Smooth muscle cell (in vitro differentiated cells): Measurements from ENCODE around the gene OR2F1. TPM values are rescaled to one million over a fixed set of nuclear protein-coding genes. Genes with fewer than 3 reads are reported as not detected.

Source experiments
- DNase-seq: peaks from one replicate; lab custom pipeline; 2025; ENCODE audit not compliant: unreplicated experiment; lab: John Stamatoyannopoulos, UW
- H2AFZ ChIP-seq: fragments of 200-600 bp; sonication (generic); 2 replicates; pipeline ENCODE4 v1.6.0; 2016; ENCODE audit warnings: antibody characterized with exemption, low read depth, mild to moderate bottlenecking
- H3F3A ChIP-seq: fragments of 200-600 bp; sonication (generic); 2 replicates; pipeline ENCODE4 v1.6.0; 2017; ENCODE audit warnings: antibody characterized with exemption, low read depth
- H3K27ac ChIP-seq: fragments of 200-600 bp; sonication (generic); 2 replicates; pipeline ENCODE4 v1.5.1; 2016; ENCODE audit warnings: low read depth, mild to moderate bottlenecking
- H3K27me3 ChIP-seq: fragments of 200-600 bp; sonication (generic); 2 replicates; pipeline ENCODE4 v1.6.1; 2016; ENCODE audit warnings: low read depth, mild to moderate bottlenecking
- H3K36me3 ChIP-seq: fragments of 200-600 bp; sonication (generic); 2 replicates; pipeline ENCODE4 v1.5.1; 2016; ENCODE audit warnings: low read depth
- H3K4me1 ChIP-seq: fragments of 200-600 bp; sonication (generic); 2 replicates; pipeline ENCODE4 v1.5.1; 2016; ENCODE audit warnings: low read depth
- H3K4me2 ChIP-seq: fragments of 200-600 bp; sonication (generic); 2 replicates; pipeline ENCODE4 v1.6.0; 2016; ENCODE audit warnings: mild to moderate bottlenecking
- H3K4me3 ChIP-seq: fragments of 200-600 bp; sonication (generic); 2 replicates; pipeline ENCODE4 v1.5.1; 2016; ENCODE audit warnings: mild to moderate bottlenecking
- H3K79me2 ChIP-seq: fragments of 200-600 bp; sonication (generic); 2 replicates; pipeline ENCODE4 v1.6.0; 2016; ENCODE audit warnings: low read depth, mild to moderate bottlenecking
- H3K9ac ChIP-seq: fragments of 200-600 bp; sonication (generic); 2 replicates; pipeline ENCODE4 v1.6.0; 2016; ENCODE audit warnings: low read depth
- H3K9me3 ChIP-seq: fragments of 200-600 bp; sonication (generic); replicated peaks from 2 replicates; pipeline ENCODE4 v1.5.1; 2016; ENCODE audit warnings: low read depth
- H4K20me1 ChIP-seq: fragments of 200-600 bp; sonication (generic); 2 replicates; pipeline ENCODE4 v1.6.0; 2016; ENCODE audit warnings: low read depth
- CTCF ChIP-seq: fragments of 200-600 bp; sonication (generic); IDR thresholded peaks from 2 replicates; pipeline ENCODE4 v1.5.1; 2017; ENCODE audit warnings: borderline replicate concordance, mild to moderate bottlenecking, antibody characterized with exemption; ENCODE audit not compliant: insufficient read depth, poor library complexity, severe bottlenecking
- WGBS: methylation state at CpG from one replicate; pipeline ENCODE4 v1.1.7; 2016; ENCODE audit warnings: low lambda C conversion rate; 5-methylcytosine and 5-hydroxymethylcytosine counted together
- polyA plus RNA-seq: library from polyadenylated mRNA; unstranded; fragments of >200 nt; fragmentation: Nextera tagmentation; extraction: Ambion mirVana; gene quantifications from 2 replicates; pipeline ENCODE4 v1.2.1, GENCODE V29; 2016
- total RNA-seq: library from RNA; depleted of rRNA; stranded (reverse); fragments of >200 nt; gene quantifications from 2 replicates; pipeline ENCODE4 v1.2.3, GENCODE V29; 2014

OR2F1 gene
- total and polyA plus RNA-seq, 2 experiments from 2014 or later, result not detected

- no peaks in the 10 kb centered on the region for H3F3A ChIP-seq
- H3K9me3 ChIP-seq, result peaks cover 5% of the 10 kb centered on the region
- no peaks in the 10 kb centered on the region for H3K36me3 ChIP-seq
- no peak overlapping the region for H3K27ac ChIP-seq
- no peak for DNase-seq
- H3K27me3 ChIP-seq, result no peaks in the 10 kb centered on the region
- no peak overlapping the region for H3K4me3 ChIP-seq
- no peak for TF ChIP-seq CTCF
- no peaks in the 10 kb centered on the region for H4K20me1 ChIP-seq
- no peak overlapping the region for H3K9ac ChIP-seq
- H3K79me2 ChIP-seq, result no peaks in the 10 kb centered on the region
- H2AFZ ChIP-seq, result peak overlapping the region; percentile 41
- no peaks in the 10 kb centered on the region for H3K4me1 ChIP-seq
- H3K4me2 ChIP-seq, result no peak overlapping the region
Observed at GRCh38 chr7:143987513-143987912, 32.9 kb downstream of the OR2F1 start.

GRCh38 chr7:143988976-143989745 is 34.5 kb downstream of the OR2F1 start:
- WGBS, result 93% methylated on average over 5 of the region's 5 CpGs
- H3K4me1 ChIP-seq, result no peaks in the 10 kb centered on the region
- H3K9me3 ChIP-seq, result peaks cover 5% of the 10 kb centered on the region
- H3K4me3 ChIP-seq, result no peak overlapping the region
- no peak overlapping the region for H3K27ac ChIP-seq
- no peak overlapping the region for H3K4me2 ChIP-seq
- H3K79me2 ChIP-seq, result no peaks in the 10 kb centered on the region
- no peak overlapping the region for H2AFZ ChIP-seq
- no peaks in the 10 kb centered on the region for H3F3A ChIP-seq
- no peaks in the 10 kb centered on the region for H3K27me3 ChIP-seq
- H3K9ac ChIP-seq, result no peak overlapping the region
- no peaks in the 10 kb centered on the region for H3K36me3 ChIP-seq
- H4K20me1 ChIP-seq, result no peaks in the 10 kb centered on the region
- no peak for TF ChIP-seq CTCF
- DNase-seq, result no peak

GRCh38 chr7:143992670-143993069 is 38.0 kb downstream of the OR2F1 start:
- Histone ChIP-seq H3F3A (no peaks in the 10 kb centered on the region), H4K20me1 (no peaks in the 10 kb centered on the region), H3K36me3 (no peaks in the 10 kb centered on the region), H3K4me2 (no peak overlapping the region), H3K9ac (no peak overlapping the region), H3K27ac (no peak overlapping the region), H3K27me3 (no peaks in the 10 kb centered on the region), H2AFZ (no peak overlapping the region), H3K4me3 (no peak overlapping the region), H3K79me2 (no peaks in the 10 kb centered on the region), H3K4me1 (no peaks in the 10 kb centered on the region), H3K9me3 (peaks cover 5% of the 10 kb centered on the region)
- no peak for DNase-seq
- TF ChIP-seq CTCF, result no peak

GRCh38 chr7:143993924-143994323 is 39.3 kb downstream of the OR2F1 start:
- no peak overlapping the region for H2AFZ ChIP-seq
- no peak overlapping the region for H3K4me3 ChIP-seq
- no peaks in the 10 kb centered on the region for H3K79me2 ChIP-seq
- H3K4me1 ChIP-seq, result no peaks in the 10 kb centered on the region
- no peak for TF ChIP-seq CTCF
- H3K36me3 ChIP-seq, result no peaks in the 10 kb centered on the region
- H4K20me1 ChIP-seq, result no peaks in the 10 kb centered on the region
- no peak overlapping the region for H3K27ac ChIP-seq
- H3K9me3 ChIP-seq, result peaks cover 5% of the 10 kb centered on the region
- no peaks in the 10 kb centered on the region for H3F3A ChIP-seq
- WGBS, result 93% methylated on average over 3 of the region's 3 CpGs
- H3K27me3 ChIP-seq, result no peaks in the 10 kb centered on the region
- no peak overlapping the region for H3K4me2 ChIP-seq
- DNase-seq, result no peak
- H3K9ac ChIP-seq, result no peak overlapping the region
